IMR-90 (cell line): ENCODE measurements around the gene CREBBP. TPM values are rescaled to one million over a fixed set of nuclear protein-coding genes. Genes with fewer than 3 reads are reported as not detected.

Experiments used
- ATAC-seq: fragments of 200-7000 bp; cut with Tn5 transposase; 2 replicates; pipeline ENCODE4 v1.9.1; 2020; ENCODE audit warnings: low read depth, mild to moderate bottlenecking, moderate library complexity
- BruUV-seq: library from RNA; stranded (reverse); fragments of 400-500 nt; replicated peaks from 2 replicates; lab custom pipeline; 2021; lab: Mats Ljungman, UMichigan
- CTCF ChIA-PET: fragments of 300-600 bp; formaldehyde crosslinking; extraction: SDS; loops from one replicate; lab custom pipeline; 2021; ENCODE audit warnings: antibody characterized with exemption; lab: Yijun Ruan, JAX
- POLR2A ChIA-PET: fragments of 300-600 bp; sonication (Branson Sonifier 250); formaldehyde crosslinking; loops from one replicate; lab custom pipeline; 2022; ENCODE audit warnings: antibody characterized with exemption; ENCODE audit not compliant: unreplicated experiment; lab: Charles Lee
- DNase-seq: peaks from one replicate; pipeline ENCODE4 v3.0.0; 2013
- H2AFZ ChIP-seq: replicated peaks from 2 replicates; pipeline ENCODE3; 2013; ENCODE audit warnings: low read length, mild to moderate bottlenecking; ENCODE audit not compliant: poor library complexity
- H2AK5ac ChIP-seq: 2 replicates; pipeline ENCODE4 v1.6.1; 2013; ENCODE audit warnings: low read depth, low read length, inconsistent platforms
- H2AK9ac ChIP-seq: replicated peaks from 2 replicates; pipeline ENCODE3; 2013; ENCODE audit warnings: mild to moderate bottlenecking, low read depth, low read length, moderate library complexity; ENCODE audit not compliant: poor library complexity
- H2BK120ac ChIP-seq: 2 replicates; pipeline ENCODE4 v1.6.1; 2013; ENCODE audit warnings: low read depth, low read length, inconsistent platforms
- H2BK15ac ChIP-seq: 3 replicates; pipeline ENCODE4 v1.6.1; 2013; ENCODE audit warnings: low read depth, low read length, inconsistent platforms
- H2BK20ac ChIP-seq: 2 replicates; pipeline ENCODE4 v1.6.1; 2013; ENCODE audit warnings: low read depth, mild to moderate bottlenecking, inconsistent platforms, low read length, moderate library complexity
- H2BK5ac ChIP-seq: 2 replicates; pipeline ENCODE4 v1.6.1; 2013; ENCODE audit warnings: mild to moderate bottlenecking, low read depth, low read length, inconsistent platforms; ENCODE audit not compliant: poor library complexity, severe bottlenecking
- H3K14ac ChIP-seq: replicated peaks from 2 replicates; pipeline ENCODE4 v1.6.1; 2013; ENCODE audit warnings: low read depth, low read length, inconsistent platforms
- H3K18ac ChIP-seq: 2 replicates; pipeline ENCODE4 v1.6.1; 2013; ENCODE audit warnings: low read depth, low read length, control low read depth
- H3K23ac ChIP-seq: 2 replicates; pipeline ENCODE4 v1.6.1; 2013; ENCODE audit warnings: low read depth, low read length, inconsistent platforms
- H3K27ac ChIP-seq: 2 replicates; pipeline ENCODE4 v1.5.1; 2013; ENCODE audit warnings: mild to moderate bottlenecking, control low read depth, low read length; ENCODE audit not compliant: insufficient read depth
- H3K27me3 ChIP-seq: 2 replicates; pipeline ENCODE4 v1.6.1; 2013; ENCODE audit warnings: low read length; ENCODE audit not compliant: control insufficient read depth, insufficient read depth
- H3K36me3 ChIP-seq: 2 replicates; pipeline ENCODE4 v1.6.1; 2013; ENCODE audit warnings: low read length, mixed read lengths; ENCODE audit not compliant: control insufficient read depth, insufficient read depth
- H3K4ac ChIP-seq: 2 replicates; pipeline ENCODE4 v1.6.1; 2013; ENCODE audit warnings: low read depth, low read length, inconsistent platforms
- H3K4me1 ChIP-seq: 2 replicates; pipeline ENCODE4 v1.6.1; 2013; ENCODE audit warnings: low read length, mixed read lengths; ENCODE audit not compliant: control insufficient read depth, insufficient read depth
- H3K4me2 ChIP-seq: 2 replicates; pipeline ENCODE4 v1.6.1; 2013; ENCODE audit warnings: low read depth, mild to moderate bottlenecking, control low read depth, low read length, moderate library complexity
- H3K4me3 ChIP-seq: 2 replicates; pipeline ENCODE4 v1.5.1; 2013; ENCODE audit warnings: low read depth, mild to moderate bottlenecking, control low read depth, low read length, moderate library complexity; ENCODE audit not compliant: insufficient read depth
- H3K56ac ChIP-seq: 2 replicates; pipeline ENCODE4 v1.6.1; 2013; ENCODE audit warnings: low read length, inconsistent platforms; ENCODE audit not compliant: insufficient read depth; ENCODE audit errors: extremely low read depth
- H3K79me1 ChIP-seq, 2 experiments: 2 replicates each; pipeline ENCODE4 v1.6.1; 2013; ENCODE audit warnings: low read length in 2 of 2, inconsistent platforms in 1 of 2, low read depth in 1 of 2
- H3K9ac ChIP-seq: 2 replicates; pipeline ENCODE4 v1.6.1; 2013; ENCODE audit warnings: low read depth, low read length, control low read depth
- H3K9me1 ChIP-seq: 2 replicates; pipeline ENCODE4 v1.6.1; 2013; ENCODE audit warnings: low read length, inconsistent platforms; ENCODE audit not compliant: insufficient read depth
- H3K9me3 ChIP-seq: 2 replicates; pipeline ENCODE4 v1.6.1; 2013; ENCODE audit warnings: low read length; ENCODE audit not compliant: control insufficient read depth, insufficient read depth
- H4K20me1 ChIP-seq: 2 replicates; pipeline ENCODE4 v1.6.1; 2013; ENCODE audit warnings: low read length, inconsistent platforms; ENCODE audit not compliant: insufficient read depth
- H4K5ac ChIP-seq: 2 replicates; pipeline ENCODE4 v1.6.1; 2013; ENCODE audit warnings: mild to moderate bottlenecking, low read depth, low read length, control low read depth
- H4K8ac ChIP-seq, 2 experiments: 2 replicates each; pipeline ENCODE4 v1.6.1; 2013; ENCODE audit warnings: low read depth in 2 of 2, low read length in 2 of 2, control low read depth in 1 of 2, inconsistent platforms in 1 of 2
- H4K91ac ChIP-seq: 2 replicates; pipeline ENCODE4 v1.6.1; 2013; ENCODE audit warnings: low read depth, low read length, inconsistent platforms; ENCODE audit not compliant: insufficient read depth
- CEBPB ChIP-seq: IDR thresholded peaks from 2 replicates; pipeline ENCODE4 v1.6.1; 2012; ENCODE audit warnings: low read depth, low read length, improper control_type of control experiment
- MAFK ChIP-seq: IDR thresholded peaks from 2 replicates; pipeline ENCODE4 v1.6.1; 2012; ENCODE audit warnings: low read depth, low read length, improper control_type of control experiment
- NFE2L2 ChIP-seq: fragments of 150-350 bp; IDR thresholded peaks from 2 replicates; pipeline ENCODE4 v1.6.1; 2016; ENCODE audit warnings: low read depth, mild to moderate bottlenecking, low read length
- WGBS, 2 experiments: methylation state at CpG; one replicate each; pipeline versions ENCODE4 v1.1.5 to v1.1.7; 2013; ENCODE audit warnings: missing lambda C conversion rate in 2 of 2; ENCODE audit not compliant: insufficient read length in 1 of 2; ENCODE audit errors: extremely low coverage in 2 of 2; 5-methylcytosine and 5-hydroxymethylcytosine counted together
- dilution Hi-C: fragments of 300-500 bp; cut with HindIII; formaldehyde crosslinking; loops from one replicate; pipeline ENCODE4 v1.14.3; 2018; ENCODE audit warnings: low sequenced_read_pairs; ENCODE audit not compliant: unreplicated experiment
- in situ Hi-C: fragments of 300-500 bp; cut with MboI; formaldehyde crosslinking; loops from 3 replicates; pipeline ENCODE4 v1.14.3; 2019; ENCODE audit warnings: low sequenced_read_pairs, inconsistent platforms, mixed read lengths
- intact Hi-C: fragments of 100-400 bp; cut with micrococcal nuclease; formaldehyde crosslinking; loops from 2 replicates; pipeline ENCODE4 v1.10.0; 2022
- polyA plus RNA-seq, 3 experiments: library from polyadenylated mRNA; depleted of rRNA; stranded (reverse); fragments of >200 nt; gene quantifications; 2 replicates each; pipeline ENCODE4 v1.2.3, GENCODE V29; 2012; ENCODE audit warnings: low replicate concordance in 1 of 3
- total RNA-seq: library from RNA; depleted of rRNA; stranded (reverse); fragments of >200 nt; gene quantifications from 2 replicates; pipeline ENCODE4 v1.2.3, GENCODE V29; 2012

Gene CREBBP
- total and polyA plus RNA-seq, 2 of the 4 experiments (the other 2 are of a cell fraction): 7.3 to 12.5 TPM

GRCh38 chr16:3702082-3702481 is 178.4 kb downstream of the CREBBP start:
- no peak overlapping the region for H3K4ac ChIP-seq
- 0 out of 2 replicates have a peak, but pooled peaks cover 7% of the 10 kb centered on the region for H4K20me1 ChIP-seq
- no peak overlapping the region for H4K8ac ChIP-seq
- BruUV-seq: no TSS peak
- H2AFZ ChIP-seq: no peak overlapping the region
- peaks cover 24 to 39% of the 10 kb centered on the region in 2 experiments for H3K79me1 ChIP-seq
- H2BK20ac ChIP-seq: no peak overlapping the region
- no peak overlapping the region for H2AK9ac ChIP-seq
- no peak for TF ChIP-seq NFE2L2
- TF ChIP-seq CEBPB: no peak
- no peak for TF ChIP-seq MAFK
- H3K4me1 ChIP-seq: no peaks in the 10 kb centered on the region
- no peak overlapping the region for H3K9ac ChIP-seq
- H3K27me3 ChIP-seq: no peaks in the 10 kb centered on the region
- dilution Hi-C loops: no loop called here
- H2BK15ac ChIP-seq: no peak overlapping the region
- no peak overlapping the region for H2BK120ac ChIP-seq
- no peak overlapping the region for H3K18ac ChIP-seq
- H3K9me3 ChIP-seq: no peaks in the 10 kb centered on the region
- no peak overlapping the region for H3K56ac ChIP-seq
- H4K91ac ChIP-seq: no peak overlapping the region
- ATAC-seq: no peak
- no peak overlapping the region for H3K4me3 ChIP-seq
- H3K36me3 ChIP-seq: no peaks in the 10 kb centered on the region; the same call in 1 of the 2 replicates
- ChIA-PET CTCF (no interaction called here), POLR2A (interaction anchor here (0.6 kb wide), 1 partner anchor 12 kb away, joined by 5 read pairs; no protein-coding TSS in a partner anchor)
- H2BK5ac ChIP-seq: no peak overlapping the region
- no peak overlapping the region for H3K14ac ChIP-seq
- no peak overlapping the region for H2AK5ac ChIP-seq
- WGBS, 2 experiments: 95% methylated on average over 5 of the region's 7 CpGs; no CpG with 5 or more reads in 1 of the 2 experiments
- in situ Hi-C loops: no loop called here
- no peak for DNase-seq
- no peaks in the 10 kb centered on the region; the same call in 1 of the 2 replicates for H3K9me1 ChIP-seq
- no peak overlapping the region for H3K4me2 ChIP-seq
- no peak overlapping the region for H3K27ac ChIP-seq
- H3K23ac ChIP-seq: no peak overlapping the region
- H4K5ac ChIP-seq: no peak overlapping the region
- intact Hi-C loops: no loop called here
